Kidney (tissue), 14 donors: ENCODE measurements around the gene SPOP. TPM values are rescaled to one million over a fixed set of nuclear protein-coding genes. Genes with fewer than 3 reads are reported as not detected.

Experiments used
- DNase-seq, 5 donors: peaks; one replicate each; pipeline ENCODE4 v3.0.0-alpha.2; 2013 to 2020
- FAIRE-seq: peaks from 2 replicates; lab custom pipeline; 2012; peaks lifted over from hg19 to GRCh38; lab: Jason Lieb, UNC
- H3K27ac ChIP-seq, 2 donors: one replicate each; pipeline ENCODE4 v1.7.0; 2013; ENCODE audit warnings: low read depth in 2 of 2, low read length in 2 of 2, inconsistent platforms in 1 of 2
- H3K27me3 ChIP-seq: one replicate; pipeline ENCODE4 v1.7.1; 2013; ENCODE audit warnings: low read length, inconsistent platforms; ENCODE audit not compliant: control insufficient read depth, insufficient read depth
- H3K36me3 ChIP-seq, 3 donors: one replicate each; pipeline versions ENCODE4 v1.7.0 to v1.7.1; 2013; ENCODE audit warnings: low read length in 3 of 3, control low read depth in 1 of 3, inconsistent platforms in 1 of 3; ENCODE audit not compliant: insufficient read depth in 3 of 3, control insufficient read depth in 2 of 3
- H3K4me1 ChIP-seq, 3 donors: one replicate each; pipeline versions ENCODE4 v1.7.0 to v1.7.1; 2013; ENCODE audit warnings: low read length in 3 of 3, inconsistent platforms in 1 of 3, low read depth in 1 of 3; ENCODE audit not compliant: control insufficient read depth in 2 of 3, insufficient read depth in 2 of 3
- H3K4me3 ChIP-seq, 3 donors: one replicate each; pipeline versions ENCODE4 v1.7.0 to v1.8.1; 2013; ENCODE audit warnings: low read length in 3 of 3, control low read depth in 1 of 3, inconsistent platforms in 1 of 3
- H3K9ac ChIP-seq, 3 donors: one replicate each; pipeline versions ENCODE4 v1.7.0 to v1.7.1; 2013; ENCODE audit warnings: low read length in 3 of 3, control low read depth in 1 of 3, inconsistent platforms in 1 of 3
- H3K9me3 ChIP-seq, 3 donors: one replicate each; pipeline versions ENCODE4 v1.7.0 to v1.7.1; 2013; ENCODE audit warnings: low read length in 3 of 3, control low read depth in 1 of 3, inconsistent platforms in 1 of 3; ENCODE audit not compliant: control insufficient read depth in 2 of 3, insufficient read depth in 1 of 3
- CTCF ChIP-seq: IDR thresholded peaks from 3 replicates; pipeline ENCODE4 v1.5.1; 2012; ENCODE audit warnings: mild to moderate bottlenecking, moderate library complexity, borderline replicate concordance; ENCODE audit not compliant: insufficient read depth; ENCODE audit errors: extremely low read depth
- intact Hi-C: fragments of 100-400 bp; cut with DNase I; formaldehyde crosslinking; loops from one replicate; pipeline ENCODE4 v1.11.1; 2022
- polyA plus RNA-seq: library from polyadenylated mRNA; stranded (reverse); fragments of 350-450 nt; fragmentation: Illumina TruSeq; extraction: RNeasy Lipid Tissue Mini Kit (QIAGEN cat#74804); gene quantifications from one replicate; pipeline ENCODE4 v1.2.3, GENCODE V29; 2014; ENCODE audit warnings: low read depth, low replicate concordance; ENCODE audit not compliant: insufficient read depth
- total RNA-seq: library from RNA; stranded (reverse); fragmentation: NEBNext Ultra II Directional; extraction: Animal tissue kit (Norgen Biotek cat#: 25700); gene quantifications from one replicate; pipeline ENCODE4 v1.2.1, GENCODE V29; 2021
- donor health status: control.
- donor health status: control.
- donor health status: control.
- donor health status: control.
- donor health status: control.
- donor health status: DM: yes; HTN: yes; CAD: no.
- donor health status: Normal renal cell carcinoma (clear cell type).

The SPOP gene
- total and polyA plus RNA-seq, 2 donors from 2014 or later, result 28.2 to 73.8 TPM

DNA sequence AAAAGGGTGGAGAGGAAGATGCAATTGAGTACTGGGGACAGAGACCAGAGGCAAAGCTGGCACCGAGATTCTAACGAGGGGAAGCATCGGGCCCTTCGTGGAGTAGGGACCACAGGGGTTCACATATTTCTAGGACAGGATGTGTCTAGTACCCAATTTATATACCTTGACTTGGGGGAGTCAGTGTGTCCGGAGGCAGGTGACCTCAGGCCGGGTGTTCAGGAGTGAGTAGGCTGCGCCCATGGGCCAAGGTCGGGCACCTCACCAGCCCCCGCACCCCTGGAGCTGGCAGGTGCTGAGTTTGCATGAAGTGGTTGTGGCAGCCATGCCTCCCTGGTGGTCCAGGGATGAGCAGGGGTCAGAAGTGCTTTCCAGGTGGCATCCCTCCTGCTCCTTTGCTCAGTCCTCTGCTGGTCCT, 110.8 kb downstream of the SPOP start:
- H3K27me3 ChIP-seq, result no peaks in the 10 kb centered on the region
- DNase-seq (peak in 1 of 5 donors; percentile 78), FAIRE-seq (no peak)
- H3K27ac ChIP-seq, result no peak overlapping the region
- intact Hi-C loops, result loop anchor here (10.0 kb wide), 1 partner anchor 428 kb away; the partner anchor contains the start of gene DLX3
- H3K9ac ChIP-seq, result no peak overlapping the region
- H3K36me3 ChIP-seq, result no peaks in the 10 kb centered on the region
- TF ChIP-seq CTCF, result no peak
- no peak overlapping the region for H3K4me3 ChIP-seq
- H3K4me1 ChIP-seq, result peaks cover 0 to 10% (median 0%) of the 10 kb centered on the region in 3 donors
- H3K9me3 ChIP-seq, result no peaks in the 10 kb centered on the region

DNA sequence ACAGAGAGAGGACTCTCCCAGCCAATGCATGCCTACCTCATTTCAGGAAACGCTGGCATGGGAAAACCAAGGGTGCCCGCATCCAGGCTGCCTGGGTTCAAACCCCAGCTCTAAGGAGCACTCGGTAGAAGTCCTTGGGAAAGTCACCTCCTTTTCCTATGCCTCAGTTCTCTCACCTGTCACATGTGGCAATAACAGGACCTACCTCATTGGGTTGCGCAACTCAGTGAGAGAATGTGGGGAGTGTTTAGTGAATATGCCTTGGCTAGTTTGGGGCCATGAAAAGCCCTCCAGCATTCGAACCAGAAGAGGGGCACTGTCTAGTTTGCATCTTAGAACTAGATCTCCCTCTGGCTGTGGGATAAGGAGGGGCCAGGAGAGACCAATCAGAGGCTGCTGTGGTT, 111.2 kb downstream of the SPOP start:
- no peak for TF ChIP-seq CTCF
- Histone ChIP-seq H3K27ac (no peak overlapping the region), H3K4me3 (no peak overlapping the region), H3K9ac (no peak overlapping the region), H3K36me3 (no peaks in the 10 kb centered on the region), H3K4me1 (peaks cover 0 to 10% (median 0%) of the 10 kb centered on the region in 3 donors), H3K9me3 (no peaks in the 10 kb centered on the region), H3K27me3 (no peaks in the 10 kb centered on the region)
- intact Hi-C loops, result loop anchor here (10.0 kb wide), 1 partner anchor 428 kb away; the partner anchor contains the start of gene DLX3
- FAIRE-seq (no peak), DNase-seq (peak in 1 of 5 donors; percentile 51)

GRCh38 chr17:49565948-49566491, 111.9 kb downstream of the SPOP start:
- Histone ChIP-seq H3K36me3 (no peaks in the 10 kb centered on the region), H3K4me3 (no peak overlapping the region), H3K27me3 (no peaks in the 10 kb centered on the region), H3K9me3 (no peaks in the 10 kb centered on the region), H3K4me1 (peaks cover 0 to 10% (median 0%) of the 10 kb centered on the region in 3 donors), H3K27ac (no peak overlapping the region), H3K9ac (no peak overlapping the region)
- intact Hi-C loops, result loop anchor here (10.0 kb wide), 1 partner anchor 429 kb away; the partner anchor contains the start of gene DLX3
- TF ChIP-seq CTCF, result no peak
- FAIRE-seq, result no peak
- DNase-seq, result peak in 4 of 5 donors; percentile 32 to 82 (median 48)
